PC-3 (cell line): ENCODE results near the gene HLA-DOB. TPM values are rescaled to one million over a fixed set of nuclear protein-coding genes. Genes with fewer than 3 reads are reported as not detected.

Source experiments
- ATAC-seq: fragments of 200-7000 bp; cut with Tn5 transposase; 2 replicates; pipeline ENCODE4 v1.9.1; 2020; ENCODE audit warnings: mild to moderate bottlenecking, moderate library complexity
- BruUV-seq: library from RNA; stranded (reverse); fragments of 400-500 nt; replicated peaks from 2 replicates; lab custom pipeline; 2021; lab: Mats Ljungman, UMichigan
- CTCF ChIA-PET: fragments of 300-600 bp; sonication (Branson Sonifier 250); formaldehyde crosslinking; loops from one replicate; lab custom pipeline; 2022; ENCODE audit warnings: antibody characterized with exemption; lab: Charles Lee
- POLR2A ChIA-PET: fragments of 300-600 bp; sonication (Branson Sonifier 250); formaldehyde crosslinking; loops from one replicate; lab custom pipeline; 2022; ENCODE audit warnings: antibody characterized with exemption; ENCODE audit not compliant: unreplicated experiment; lab: Charles Lee
- DNase-seq: peaks from one replicate; pipeline ENCODE4 v3.0.0-alpha.2; 2015
- H2AFZ ChIP-seq: fragments of 300-600 bp; sonication (generic); 2 replicates; pipeline ENCODE4 v1.6.0; 2016; ENCODE audit warnings: antibody characterized with exemption, low read length
- H3F3A ChIP-seq: fragments of 300-600 bp; sonication (generic); one replicate; pipeline ENCODE4 v1.6.0; 2017; ENCODE audit warnings: antibody characterized with exemption, low read length, control low read depth, mild to moderate bottlenecking; ENCODE audit not compliant: unreplicated experiment
- H3K27ac ChIP-seq: fragments of 300-600 bp; sonication (generic); 2 replicates; pipeline ENCODE4 v1.5.1; 2016; ENCODE audit warnings: mild to moderate bottlenecking, low read length
- H3K27me3 ChIP-seq: fragments of 300-600 bp; sonication (generic); 2 replicates; pipeline ENCODE4 v1.6.1; 2016; ENCODE audit warnings: low read length, mixed read lengths
- H3K36me3 ChIP-seq: fragments of 300-600 bp; sonication (generic); 2 replicates; pipeline ENCODE4 v1.6.1; 2016; ENCODE audit warnings: low read depth, mixed run types, low read length, mixed read lengths
- H3K4me1 ChIP-seq: fragments of 300-600 bp; sonication (generic); 2 replicates; pipeline ENCODE4 v1.5.1; 2016; ENCODE audit warnings: low read length; ENCODE audit not compliant: insufficient read depth
- H3K4me2 ChIP-seq: fragments of 300-600 bp; sonication (generic); 2 replicates; pipeline ENCODE4 v1.6.0; 2016; ENCODE audit warnings: low read length
- H3K4me3 ChIP-seq: fragments of 300-600 bp; sonication (generic); 2 replicates; pipeline ENCODE4 v1.5.1; 2016; ENCODE audit warnings: mild to moderate bottlenecking, low read length, mixed read lengths
- H3K79me2 ChIP-seq: fragments of 300-600 bp; sonication (generic); 2 replicates; pipeline ENCODE4 v1.6.1; 2017; ENCODE audit warnings: low read length, mixed read lengths
- H3K9ac ChIP-seq: fragments of 300-600 bp; sonication (generic); 2 replicates; pipeline ENCODE4 v1.6.0; 2016; ENCODE audit warnings: mild to moderate bottlenecking, low read length
- H3K9me2 ChIP-seq: fragments of 300-600 bp; sonication (generic); replicated peaks from 2 replicates; pipeline ENCODE4 v1.6.1; 2016; ENCODE audit warnings: mixed run types, low read length, mixed read lengths
- H3K9me3 ChIP-seq: fragments of 300-600 bp; sonication (generic); 2 replicates; pipeline ENCODE4 v1.6.1; 2016; ENCODE audit warnings: low read length, mixed read lengths
- H4K20me1 ChIP-seq: fragments of 300-600 bp; sonication (generic); 2 replicates; pipeline ENCODE4 v1.6.1; 2016; ENCODE audit warnings: low read length, mixed read lengths
- EZH2 ChIP-seq: fragments of 300-600 bp; sonication (generic); IDR thresholded peaks from one replicate; pipeline ENCODE4 v1.6.1; 2017; ENCODE audit warnings: antibody characterized with exemption, mild to moderate bottlenecking, low read length; ENCODE audit not compliant: unreplicated experiment
- EZH2phosphoT487 ChIP-seq: fragments of 300-600 bp; sonication (generic); IDR thresholded peaks from 2 replicates; pipeline ENCODE4 v1.6.1; 2018; ENCODE audit warnings: mild to moderate bottlenecking, antibody characterized with exemption, low read length, borderline replicate concordance
- intact Hi-C: fragments of 100-400 bp; cut with micrococcal nuclease; formaldehyde crosslinking; loops from 2 replicates; pipeline ENCODE4 v1.9.0; 2023
- total RNA-seq: library from RNA; depleted of rRNA; stranded (reverse); fragments of >200 nt; gene quantifications from 2 replicates; pipeline ENCODE4 v1.2.3, GENCODE V29; 2014
- TF ChIP-seq, protein P1 (sequence below): fragments of 300-600 bp; sonication (generic); conservative IDR thresholded peaks from 2 replicates; pipeline ENCODE4 v1.5.1; 2017; ENCODE audit warnings: antibody characterized with exemption, low read depth, mild to moderate bottlenecking, low read length

The HLA-DOB gene
- total RNA-seq, 1 experiment from 2014 or later, result 0.29 TPM

DNA sequence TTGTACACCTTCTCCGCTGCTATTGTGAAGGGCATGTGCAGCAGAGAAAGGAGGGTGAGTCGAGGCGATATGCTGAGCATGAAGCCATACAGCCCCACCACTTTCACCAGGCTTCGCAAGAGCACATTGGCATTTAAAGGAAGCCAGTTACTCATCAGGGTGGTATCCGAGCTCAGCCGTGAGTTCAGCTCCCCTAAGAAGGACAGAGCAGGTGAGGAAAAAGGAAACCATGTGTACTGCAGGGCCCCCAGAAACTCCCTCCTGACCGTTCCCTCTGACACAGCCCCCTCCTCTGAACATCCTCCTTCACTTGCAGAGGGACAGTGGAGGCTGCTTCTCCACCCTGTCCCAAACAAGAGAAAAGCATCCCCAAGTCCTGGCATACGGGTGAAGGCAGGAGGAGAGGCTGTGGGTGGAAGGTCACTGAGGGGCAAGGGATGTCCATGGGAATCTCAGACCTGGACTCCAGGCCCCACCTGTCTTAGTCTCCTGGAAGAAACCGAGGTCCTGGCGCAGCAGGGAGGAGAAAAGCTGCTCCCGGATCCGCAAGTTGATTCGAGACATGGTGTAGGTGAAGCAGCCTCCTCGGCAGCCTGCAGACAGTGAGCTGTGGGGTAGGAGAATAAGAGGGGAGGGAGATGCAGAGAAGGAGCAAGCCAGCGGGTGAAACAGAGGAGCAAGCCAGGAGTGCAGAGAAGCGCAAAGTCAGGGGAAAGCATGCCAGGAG lies 18.5 kb upstream of the HLA-DOB start:
- no peak for DNase-seq
- Histone ChIP-seq H3K9me3 (no peaks in the 10 kb centered on the region), H3K79me2 (peaks cover 22% of the 10 kb centered on the region), H3K4me2 (no peak overlapping the region), H3K9me2 (no peaks in the 10 kb centered on the region), H3K36me3 (peaks cover 10% of the 10 kb centered on the region; the same call in 1 of the 2 replicates), H3K9ac (no peak overlapping the region), H3K27me3 (no peaks in the 10 kb centered on the region), H3K4me3 (no peak overlapping the region), H3K27ac (no peak overlapping the region), H2AFZ (no peak overlapping the region), H3K4me1 (peaks cover 18% of the 10 kb centered on the region), H4K20me1 (no peaks in the 10 kb centered on the region), H3F3A (no peaks in the 10 kb centered on the region)
- intact Hi-C loops, result loop anchor here (5.0 kb wide), 1 partner anchor 147 kb away; no protein-coding TSS in a partner anchor
- no peak for ATAC-seq
- ChIA-PET CTCF (no interaction called here), POLR2A (no interaction called here)
- TF ChIP-seq, protein P1, sequence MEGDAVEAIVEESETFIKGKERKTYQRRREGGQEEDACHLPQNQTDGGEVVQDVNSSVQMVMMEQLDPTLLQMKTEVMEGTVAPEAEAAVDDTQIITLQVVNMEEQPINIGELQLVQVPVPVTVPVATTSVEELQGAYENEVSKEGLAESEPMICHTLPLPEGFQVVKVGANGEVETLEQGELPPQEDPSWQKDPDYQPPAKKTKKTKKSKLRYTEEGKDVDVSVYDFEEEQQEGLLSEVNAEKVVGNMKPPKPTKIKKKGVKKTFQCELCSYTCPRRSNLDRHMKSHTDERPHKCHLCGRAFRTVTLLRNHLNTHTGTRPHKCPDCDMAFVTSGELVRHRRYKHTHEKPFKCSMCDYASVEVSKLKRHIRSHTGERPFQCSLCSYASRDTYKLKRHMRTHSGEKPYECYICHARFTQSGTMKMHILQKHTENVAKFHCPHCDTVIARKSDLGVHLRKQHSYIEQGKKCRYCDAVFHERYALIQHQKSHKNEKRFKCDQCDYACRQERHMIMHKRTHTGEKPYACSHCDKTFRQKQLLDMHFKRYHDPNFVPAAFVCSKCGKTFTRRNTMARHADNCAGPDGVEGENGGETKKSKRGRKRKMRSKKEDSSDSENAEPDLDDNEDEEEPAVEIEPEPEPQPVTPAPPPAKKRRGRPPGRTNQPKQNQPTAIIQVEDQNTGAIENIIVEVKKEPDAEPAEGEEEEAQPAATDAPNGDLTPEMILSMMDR, result no peak
- TF ChIP-seq EZH2phosphoT487, result no peak
- TF ChIP-seq EZH2, result no peak
- BruUV-seq, result no TSS peak

DNA sequence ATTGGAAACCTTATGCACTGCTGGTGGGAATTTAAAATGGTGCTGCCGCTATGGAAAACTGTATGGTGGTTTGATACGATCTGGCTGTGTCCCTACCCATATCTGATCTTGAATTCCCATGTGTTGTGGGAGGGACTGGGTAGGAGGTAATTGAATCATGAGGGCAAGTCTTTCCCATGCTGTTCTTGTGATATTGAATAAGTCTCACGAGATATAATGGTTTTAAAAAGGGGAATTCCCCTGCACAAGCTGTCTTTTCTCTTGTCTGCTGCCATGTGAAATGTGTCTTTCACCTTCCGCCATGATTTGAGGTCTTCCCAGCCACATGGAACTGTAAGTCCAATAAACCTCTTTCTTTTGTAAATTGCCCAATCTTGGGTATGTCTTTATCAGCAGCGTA lies 16.9 kb upstream of the HLA-DOB start:
- H4K20me1 ChIP-seq, result no peaks in the 10 kb centered on the region
- no peak overlapping the region for H3K4me2 ChIP-seq
- H3K4me1 ChIP-seq, result peaks cover 18% of the 10 kb centered on the region
- ChIA-PET POLR2A (no interaction called here), CTCF (no interaction called here)
- peaks cover 14% of the 10 kb centered on the region; the same call in 1 of the 2 replicates for H3K36me3 ChIP-seq
- no peaks in the 10 kb centered on the region for H3F3A ChIP-seq
- DNase-seq (no peak), ATAC-seq (no peak)
- BruUV-seq, result no TSS peak
- no peak overlapping the region for H3K9ac ChIP-seq
- H3K27me3 ChIP-seq, result no peaks in the 10 kb centered on the region
- peaks cover 22% of the 10 kb centered on the region for H3K79me2 ChIP-seq
- H3K9me2 ChIP-seq, result no peaks in the 10 kb centered on the region
- intact Hi-C loops, result no loop called here
- no peaks in the 10 kb centered on the region for H3K9me3 ChIP-seq
- H3K4me3 ChIP-seq, result no peak overlapping the region
- no peak overlapping the region for H2AFZ ChIP-seq
- TF ChIP-seq EZH2, result no peak
- TF ChIP-seq EZH2phosphoT487, result no peak
- TF ChIP-seq, protein P1, result no peak
- H3K27ac ChIP-seq, result no peak overlapping the region

DNA sequence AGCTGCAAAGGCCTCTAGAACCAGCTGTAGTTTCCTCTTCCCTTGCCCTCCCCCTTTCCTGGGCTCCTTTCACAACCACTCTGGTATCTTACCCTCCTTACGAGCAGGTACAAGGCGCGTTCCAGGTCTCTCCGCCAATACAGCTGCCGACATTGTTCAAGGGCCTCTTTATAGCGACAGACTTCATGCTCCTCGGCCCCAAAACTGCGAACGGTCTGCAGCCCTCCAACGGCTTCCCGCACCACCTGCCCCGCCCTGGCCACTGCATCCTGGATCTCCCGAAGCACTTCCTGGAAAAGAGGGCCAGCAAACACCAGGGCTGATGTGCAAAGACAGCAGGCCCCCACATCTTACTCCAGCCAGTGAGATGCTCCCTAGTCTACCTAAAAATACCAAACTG lies 15.7 kb upstream of the HLA-DOB start:
- CTCF ChIA-PET, result no interaction called here
- H3K4me3 ChIP-seq, result no peak overlapping the region
- no peaks in the 10 kb centered on the region for H3F3A ChIP-seq
- peaks cover 17% of the 10 kb centered on the region for H3K79me2 ChIP-seq
- peaks cover 14% of the 10 kb centered on the region for H3K36me3 ChIP-seq
- H3K27me3 ChIP-seq, result no peaks in the 10 kb centered on the region
- no peaks in the 10 kb centered on the region for H3K9me2 ChIP-seq
- no peaks in the 10 kb centered on the region for H3K9me3 ChIP-seq
- intact Hi-C loops, result no loop called here
- H3K9ac ChIP-seq, result no peak overlapping the region
- POLR2A ChIA-PET, result no interaction called here
- no peak overlapping the region for H3K27ac ChIP-seq
- H2AFZ ChIP-seq, result no peak overlapping the region
- ATAC-seq, result no peak
- DNase-seq, result no peak
- no peak for TF ChIP-seq EZH2
- no peak for TF ChIP-seq EZH2phosphoT487
- TF ChIP-seq, protein P1, result no peak
- H3K4me1 ChIP-seq, result peaks cover 15% of the 10 kb centered on the region
- no TSS peak for BruUV-seq
- no peaks in the 10 kb centered on the region for H4K20me1 ChIP-seq
- H3K4me2 ChIP-seq, result no peak overlapping the region
